Endothelial cell of umbilical vein (primary cell): Measurements from ENCODE around the gene ITIH2. TPM values are rescaled to one million over a fixed set of nuclear protein-coding genes. Genes with fewer than 3 reads are reported as not detected.

Experiments
- BruUV-seq: library from RNA; stranded (reverse); fragments of 400-500 nt; replicated peaks from 2 replicates; lab custom pipeline; 2021; lab: Mats Ljungman, UMichigan
- CTCF ChIA-PET: fragments of 300-600, 350-600 bp; sonication (Branson Sonifier 250); formaldehyde crosslinking; loops from one replicate; lab custom pipeline; 2021; ENCODE audit warnings: antibody characterized with exemption, inconsistent platforms; lab: Charles Lee
- POLR2A ChIA-PET: fragments of 300-600, 350-600 bp; sonication (Branson Sonifier 250); formaldehyde crosslinking; loops from one replicate; lab custom pipeline; 2021; ENCODE audit warnings: antibody characterized with exemption, inconsistent platforms; lab: Charles Lee
- DNase-seq: peaks from one replicate; pipeline ENCODE4 v3.0.0-alpha.2; 2011; ENCODE audit warnings: low read depth, low spot score
- FAIRE-seq: peaks from 2 replicates; lab custom pipeline; 2011; peaks lifted over from hg19 to GRCh38; lab: Jason Lieb, UNC
- H2AFZ ChIP-seq: 2 replicates; pipeline ENCODE4 v1.6.0; 2012; ENCODE audit warnings: low read depth, low read length, control low read depth, inconsistent platforms
- H3K27ac ChIP-seq: 2 replicates; pipeline ENCODE4 v1.5.1; 2011; ENCODE audit warnings: low read depth, mild to moderate bottlenecking, control low read depth, low read length, moderate library complexity; ENCODE audit not compliant: insufficient read depth
- H3K27me3 ChIP-seq, 2 experiments: 2 replicates each; pipeline versions ENCODE4 v1.6.0 to v1.6.1; 2011; ENCODE audit warnings: low read length in 2 of 2, mixed read lengths in 1 of 2; ENCODE audit not compliant: control insufficient read depth in 2 of 2, insufficient read depth in 2 of 2
- H3K36me3 ChIP-seq, 2 experiments: 2 replicates in 1 of 2; 3 replicates in 1 of 2; pipeline ENCODE4 v1.5.1; 2011; ENCODE audit warnings: low read length in 2 of 2, mild to moderate bottlenecking in 1 of 2, moderate library complexity in 1 of 2; ENCODE audit not compliant: control insufficient read depth in 2 of 2, insufficient read depth in 2 of 2; ENCODE audit errors: extremely low read depth in 1 of 2
- H3K4me1 ChIP-seq: 3 replicates; pipeline ENCODE4 v1.5.1; 2011; ENCODE audit warnings: mild to moderate bottlenecking, low read length; ENCODE audit not compliant: control insufficient read depth, insufficient read depth; ENCODE audit errors: extremely low read depth
- H3K4me2 ChIP-seq: 2 replicates; pipeline ENCODE4 v1.6.1; 2011; ENCODE audit warnings: low read length, control low read depth, mixed read lengths; ENCODE audit not compliant: insufficient read depth
- H3K4me3 ChIP-seq, 3 experiments: fragments of 200-600 bp in 1 of 3; sonication (generic), shearing (Covaris generic) in 1 of 3; replicated peaks in 1 of 3; 2 replicates each; pipeline ENCODE4 v1.5.1; 2011 to 2016; ENCODE audit warnings: control low read depth in 3 of 3, low read length in 3 of 3, mild to moderate bottlenecking in 2 of 3, inconsistent platforms in 1 of 3, low read depth in 1 of 3, moderate library complexity in 1 of 3; ENCODE audit not compliant: insufficient read depth in 1 of 3
- H3K79me2 ChIP-seq: 2 replicates; pipeline ENCODE4 v1.6.0; 2012; ENCODE audit warnings: low read length, inconsistent platforms; ENCODE audit not compliant: control insufficient read depth, insufficient read depth
- H3K9ac ChIP-seq: replicated peaks from 2 replicates; pipeline ENCODE3; 2011; ENCODE audit warnings: low read length, control low read depth; ENCODE audit not compliant: insufficient read depth; ENCODE audit errors: extremely low read depth
- H3K9me1 ChIP-seq: replicated peaks from 3 replicates; pipeline ENCODE4 v1.6.0; 2011; ENCODE audit warnings: mild to moderate bottlenecking, low read length; ENCODE audit not compliant: control insufficient read depth, insufficient read depth; ENCODE audit errors: extremely low read depth
- H3K9me3 ChIP-seq: replicated peaks from 2 replicates; pipeline ENCODE4 v1.5.1; 2012; ENCODE audit warnings: low read length, inconsistent platforms; ENCODE audit not compliant: control insufficient read depth, insufficient read depth
- H4K20me1 ChIP-seq: replicated peaks from 2 replicates; pipeline ENCODE3; 2011; ENCODE audit warnings: mild to moderate bottlenecking, low read length; ENCODE audit not compliant: control insufficient read depth, insufficient read depth; ENCODE audit errors: extremely low read depth
- CTCF ChIP-seq, 2 donors: IDR thresholded peaks; 1 replicate in 1 of 2; 2 replicates in 1 of 2; pipeline ENCODE4 v1.5.1; 2011; ENCODE audit warnings: low read length in 2 of 2, mild to moderate bottlenecking in 2 of 2, moderate library complexity in 2 of 2, control low read depth in 1 of 2, inconsistent platforms in 1 of 2, low read depth in 1 of 2; ENCODE audit not compliant: insufficient read depth in 1 of 2; ENCODE audit errors: extremely low read depth in 1 of 2
- EZH2 ChIP-seq: IDR thresholded peaks from 2 replicates; pipeline ENCODE4 v1.6.1; 2012; ENCODE audit warnings: borderline replicate concordance, low read depth, mild to moderate bottlenecking, moderate library complexity, low read length, inconsistent platforms; ENCODE audit not compliant: severe bottlenecking
- FOS ChIP-seq: IDR thresholded peaks from 2 replicates; pipeline ENCODE4 v1.6.1; 2011; ENCODE audit warnings: mild to moderate bottlenecking, low read length, moderate library complexity, borderline replicate concordance; ENCODE audit not compliant: insufficient read depth
- GATA2 ChIP-seq: IDR thresholded peaks from 2 replicates; pipeline ENCODE4 v1.7.0; 2011; ENCODE audit warnings: low read depth, mild to moderate bottlenecking, moderate library complexity, mixed read lengths, low read length; ENCODE audit not compliant: insufficient read length, insufficient read depth
- JUN ChIP-seq: IDR thresholded peaks from 2 replicates; pipeline ENCODE4 v1.6.1; 2011; ENCODE audit warnings: borderline replicate concordance, low read depth; ENCODE audit not compliant: insufficient read length, insufficient read depth
- MAX ChIP-seq: IDR thresholded peaks from 2 replicates; pipeline ENCODE4 v1.6.1; 2011; ENCODE audit not compliant: insufficient read depth, insufficient read length
- MYC ChIP-seq: IDR thresholded peaks from one replicate; pipeline ENCODE4 v1.6.1; 2011; ENCODE audit warnings: mild to moderate bottlenecking, low read depth, low read length
- POLR2A ChIP-seq: IDR thresholded peaks from 2 replicates; pipeline ENCODE4 v1.6.1; 2012; ENCODE audit warnings: low read depth, mild to moderate bottlenecking, control low read depth, low read length
- POLR2AphosphoS5 ChIP-seq: IDR thresholded peaks from 2 replicates; pipeline ENCODE4 v1.6.1; 2012; ENCODE audit warnings: low read depth, mild to moderate bottlenecking, control low read depth, low read length, moderate library complexity; ENCODE audit not compliant: insufficient read depth
- dilution Hi-C: fragments of 300-500 bp; cut with MboI; formaldehyde crosslinking; loops from one replicate; pipeline ENCODE4 v1.15.0; 2019; ENCODE audit warnings: low sequenced_read_pairs; ENCODE audit not compliant: extremely low pct_ligation_motif_present
- intact Hi-C: fragments of 100-400 bp; cut with micrococcal nuclease; formaldehyde crosslinking; loops from one replicate; pipeline ENCODE4 v1.10.0; 2022
- polyA plus RNA-seq, 4 experiments: library from polyadenylated mRNA; depleted of rRNA in 3 of 4; stranded (reverse) in 3 of 4; unstranded in 1 of 4; fragments of >200 nt; gene quantifications; 2 replicates each; pipeline versions ENCODE4 v1.2.1 to v1.2.3, GENCODE V29; 2011 to 2012; ENCODE audit warnings: missing spikeins in 1 of 4
- total RNA-seq: library from RNA; stranded (reverse); gene quantifications from 2 replicates; pipeline ENCODE4 v1.2.3, GENCODE V29; 2021

ITIH2 gene
- total and polyA plus RNA-seq, 2 donors (not counting 3 experiments of a cell fraction or from before 2014, with no cell fraction given), result not detected

- Histone ChIP-seq H3K4me3 (no peak overlapping the region), H3K4me2 (no peak overlapping the region), H3K9me3 (no peaks in the 10 kb centered on the region), H3K27me3 (no peaks in the 10 kb centered on the region), H4K20me1 (no peaks in the 10 kb centered on the region), H3K9me1 (no peaks in the 10 kb centered on the region), H2AFZ (no peak overlapping the region), H3K4me1 (no peaks in the 10 kb centered on the region), H3K79me2 (no peaks in the 10 kb centered on the region), H3K9ac (no peak overlapping the region), H3K27ac (no peak overlapping the region), H3K36me3 (no peaks in the 10 kb centered on the region)
- no peak for FAIRE-seq
- no peak for DNase-seq
- ChIA-PET CTCF (no interaction called here), POLR2A (no interaction called here)
- no TSS peak for BruUV-seq
- TF ChIP-seq CTCF (IDR thresholded peaks at IDR 0.05; ENCODE audit: extremely low read depth in 1 of 2, insufficient read depth in 1 of 2, low read depth in 1 of 2, low read length in 2 of 2) (no peak), MYC (no peak), MAX (no peak), EZH2 (no peak), POLR2AphosphoS5 (no peak), JUN (no peak), GATA2 (no peak), FOS (no peak), POLR2A (no peak)
- dilution Hi-C loops, result no loop called here
- intact Hi-C loops, result no loop called here
These were observed 31.7 kb downstream of the ITIH2 start for GRCh38 chr10:7734821-7735220.
